ENCODE results near the gene RNF14.

- no peak for TF ChIP-seq SIN3A (IDR thresholded peaks at IDR 0.05; ENCODE audit: low read depth, low read length)
- no peak for TF ChIP-seq IRF4 (IDR thresholded peaks at IDR 0.05; ENCODE audit: low read depth, low read length)
- TF ChIP-seq POLR2A (IDR thresholded peaks at IDR 0.05; ENCODE audit: low read depth, low read length), result no peak
These were observed 20.1 kb upstream of the RNF14 start for GRCh38 chr5:141948812-141949211.
